ENCODE results near the gene ACSF3.
A peak's percentile ranks its signal among the peaks of the same experiment; 100 is the strongest.

The ACSF3 gene

GRCh38 chr16:89093602-89094251, at the start of gene ACSF3:
ACSF3 (plus strand) TSS chr16:89093852; CDS start chr16:89100682, 6,830 bp downstream.
- DNase-seq = peak; percentile 79

GRCh38 chr16:89044418-89045180, 49.1 kb upstream of the ACSF3 start:
- DNase-seq = no peak

GRCh38 chr16:89045181-89045815, 48.4 kb upstream of the ACSF3 start:
- no peak for DNase-seq

- no peak for DNase-seq
Observed at GRCh38 chr16:89045881-89046280, 47.8 kb upstream of the ACSF3 start.

GRCh38 chr16:89046491-89046890, 47.2 kb upstream of the ACSF3 start:
- DNase-seq = no peak

GRCh38 chr16:89047331-89048089, 46.1 kb upstream of the ACSF3 start:
- no peak for DNase-seq

- no peak for DNase-seq
Observed at GRCh38 chr16:89048090-89048725, 45.4 kb upstream of the ACSF3 start.

GRCh38 chr16:89048871-89049422, 44.7 kb upstream of the ACSF3 start:
- no peak for DNase-seq

GRCh38 chr16:89049484-89050118, 44.1 kb upstream of the ACSF3 start:
- no peak for DNase-seq

- DNase-seq = no peak
Observed at GRCh38 chr16:89050119-89050867, 43.4 kb upstream of the ACSF3 start.

- no peak for DNase-seq
Observed at GRCh38 chr16:89050868-89051311, 42.8 kb upstream of the ACSF3 start.

- DNase-seq = no peak
Observed at GRCh38 chr16:89051521-89052166, 42.0 kb upstream of the ACSF3 start.

- no peak for DNase-seq
Observed at GRCh38 chr16:89052191-89052889, 41.3 kb upstream of the ACSF3 start.

GRCh38 chr16:89052890-89053724, 40.5 kb upstream of the ACSF3 start:
- no peak for DNase-seq

GRCh38 chr16:89053725-89054029, 40.0 kb upstream of the ACSF3 start:
- DNase-seq = no peak

- no peak for DNase-seq
Observed at GRCh38 chr16:89054261-89054661, 39.4 kb upstream of the ACSF3 start.

- DNase-seq = no peak
Observed at GRCh38 chr16:89054714-89055113, 38.9 kb upstream of the ACSF3 start.

- DNase-seq = no peak
Observed at GRCh38 chr16:89055313-89055712, 38.3 kb upstream of the ACSF3 start.

- DNase-seq = no peak
Observed at GRCh38 chr16:89055894-89056555, 37.6 kb upstream of the ACSF3 start.
